T47D (cell line): ENCODE data around the gene ENOX1.
"Not testable (repeated sequence)": the region's sequence is repeated elsewhere in the genome, so short reads cannot be mapped to it uniquely, and the experiment has no call there.

Experiments
- DNase-seq, 2 experiments: peaks; one replicate each; pipeline versions ENCODE4 v3.0.0 to v3.0.0-alpha.2; 2011 to 2012; ENCODE audit warnings: low read depth in 1 of 2, low spot score in 1 of 2
- JUND ChIP-seq: IDR thresholded peaks from 2 replicates; pipeline ENCODE4 v1.6.1; 2012; ENCODE audit warnings: low read depth
- in situ Hi-C: cut with HindIII; loops from 2 replicates; pipeline ENCODE4 v1.10.0; 2016; ENCODE audit warnings: low sequenced_read_pairs, low pct_unique_long_range_greater_than_20kb

Gene ENOX1

DNA sequence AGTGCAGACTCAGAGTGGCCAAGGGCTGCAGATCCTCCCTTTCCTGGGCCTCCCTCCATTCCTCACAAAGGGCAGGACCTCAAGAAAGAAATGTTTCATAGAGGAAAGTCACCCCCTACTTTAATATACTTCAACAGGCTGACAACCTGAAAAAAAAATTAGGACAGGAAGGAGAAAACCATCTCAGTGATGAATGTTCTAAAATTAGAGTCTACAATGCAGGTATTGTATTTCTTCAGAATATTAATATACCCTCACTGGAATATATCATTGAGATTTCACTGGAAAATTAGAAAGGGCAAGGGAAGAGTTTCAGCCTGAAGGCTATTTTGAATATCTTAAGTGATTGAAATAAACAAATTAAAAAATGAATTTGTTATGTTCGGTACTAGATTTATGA lies 586.5 kb downstream of the ENOX1 start:
- no peak for DNase-seq
- TF ChIP-seq JUND: no peak
- in situ Hi-C loops: no loop called here

DNA sequence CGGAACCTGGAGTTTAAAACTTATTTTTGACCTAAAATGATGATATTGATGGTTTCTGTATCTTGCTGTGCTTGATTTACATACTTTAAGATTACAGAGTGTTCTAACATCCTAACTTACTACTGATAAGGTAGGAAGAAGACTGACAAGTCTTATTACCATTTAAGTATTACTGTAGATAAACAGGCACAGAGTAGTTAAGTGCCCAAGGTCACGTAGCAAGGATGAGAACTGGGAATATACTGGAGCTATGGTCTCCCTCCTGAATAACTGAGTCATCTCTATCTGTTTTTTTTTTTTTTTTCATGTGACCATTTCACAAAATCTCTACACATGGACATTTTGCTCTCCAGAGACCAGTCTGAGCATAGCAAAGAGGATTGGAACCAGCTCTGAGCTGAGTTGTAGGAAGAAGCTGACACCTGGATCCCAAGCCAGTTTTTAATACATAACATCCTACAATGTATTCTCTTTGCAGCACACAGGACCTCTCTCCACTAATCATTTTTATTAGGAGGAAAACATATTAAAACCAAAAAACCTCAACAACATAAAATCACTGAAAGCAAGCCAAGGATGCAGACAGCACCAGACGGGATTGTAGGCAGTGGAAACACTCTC lies 589.9 kb downstream of the ENOX1 start:
- in situ Hi-C loops: no loop called here
- no peak for DNase-seq

DNA sequence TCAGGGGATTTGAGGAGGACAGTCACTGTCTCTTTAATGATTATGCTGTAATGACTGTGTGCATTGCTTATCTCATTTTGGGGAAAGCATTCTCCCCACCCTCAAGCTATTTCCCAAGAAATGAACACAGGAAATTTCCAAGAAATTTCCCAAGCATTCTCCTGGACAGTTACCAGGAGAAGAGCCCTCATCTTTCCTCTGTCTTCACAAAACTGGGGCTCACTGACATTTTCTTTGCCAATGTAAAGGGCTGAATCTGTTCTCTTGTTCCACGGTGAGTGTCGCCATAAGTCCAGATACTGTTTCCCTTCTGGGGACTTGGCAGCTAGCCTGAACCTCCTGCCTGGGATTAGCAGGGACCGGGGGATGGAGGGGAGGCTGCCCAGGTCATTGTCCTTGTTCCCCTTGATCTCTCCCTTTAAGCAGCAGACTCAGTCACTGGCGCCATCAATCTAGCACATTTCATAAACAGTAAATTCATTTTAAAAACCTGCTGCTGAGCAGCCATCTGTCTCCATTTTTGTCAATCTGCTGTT lies 590.6 kb downstream of the ENOX1 start:
- DNase-seq: peak in 1 of 2 experiments; percentile 7
- in situ Hi-C loops: no loop called here
- no peak for TF ChIP-seq JUND

More for the DNA sequence above, 589.9 kb downstream of the ENOX1 start:
- no peak for TF ChIP-seq JUND

DNA sequence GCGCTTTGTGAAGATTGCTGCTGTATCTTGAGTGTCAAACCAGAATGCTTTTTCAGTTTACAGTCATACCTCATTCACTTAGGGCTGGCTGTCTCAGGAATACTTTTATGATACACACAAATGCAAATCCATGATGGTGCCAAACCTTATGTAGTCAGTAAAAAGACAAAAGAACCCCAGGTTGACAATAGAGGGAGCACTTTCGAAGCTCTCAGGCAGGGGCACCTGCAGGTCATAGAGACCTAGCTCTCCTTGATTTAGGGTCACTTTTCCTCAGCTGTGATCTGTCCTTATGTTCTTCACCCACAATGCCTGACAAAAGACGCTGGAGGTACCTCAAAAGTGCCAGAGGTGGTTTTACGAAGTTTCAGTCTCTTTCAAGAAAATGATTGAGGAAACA lies 591.2 kb downstream of the ENOX1 start:
- in situ Hi-C loops: no loop called here
- peak in 1 of 2 experiments; percentile 19 for DNase-seq
- TF ChIP-seq JUND: no peak

DNA sequence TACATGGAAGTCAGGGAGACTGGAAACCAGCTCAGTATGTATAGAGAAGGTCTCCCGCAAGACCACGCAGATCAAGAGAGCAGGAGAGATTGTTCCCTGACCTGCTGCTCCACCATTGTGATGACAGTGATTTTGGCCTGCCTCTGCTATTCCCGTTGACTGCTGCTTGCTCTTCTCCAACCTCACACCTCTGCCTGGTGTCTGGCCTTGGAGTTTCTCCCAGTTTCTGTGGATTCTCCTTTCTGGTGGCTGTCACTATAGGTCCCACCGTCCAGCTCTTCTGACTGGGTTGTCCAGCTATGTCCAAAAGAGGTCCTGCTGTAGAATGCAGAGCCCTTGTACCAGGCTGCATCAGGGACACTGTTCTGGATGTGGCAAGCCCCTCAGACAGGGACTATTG lies 591.7 kb downstream of the ENOX1 start:
- no peak for DNase-seq
- TF ChIP-seq JUND: no peak
- in situ Hi-C loops: no loop called here

DNA sequence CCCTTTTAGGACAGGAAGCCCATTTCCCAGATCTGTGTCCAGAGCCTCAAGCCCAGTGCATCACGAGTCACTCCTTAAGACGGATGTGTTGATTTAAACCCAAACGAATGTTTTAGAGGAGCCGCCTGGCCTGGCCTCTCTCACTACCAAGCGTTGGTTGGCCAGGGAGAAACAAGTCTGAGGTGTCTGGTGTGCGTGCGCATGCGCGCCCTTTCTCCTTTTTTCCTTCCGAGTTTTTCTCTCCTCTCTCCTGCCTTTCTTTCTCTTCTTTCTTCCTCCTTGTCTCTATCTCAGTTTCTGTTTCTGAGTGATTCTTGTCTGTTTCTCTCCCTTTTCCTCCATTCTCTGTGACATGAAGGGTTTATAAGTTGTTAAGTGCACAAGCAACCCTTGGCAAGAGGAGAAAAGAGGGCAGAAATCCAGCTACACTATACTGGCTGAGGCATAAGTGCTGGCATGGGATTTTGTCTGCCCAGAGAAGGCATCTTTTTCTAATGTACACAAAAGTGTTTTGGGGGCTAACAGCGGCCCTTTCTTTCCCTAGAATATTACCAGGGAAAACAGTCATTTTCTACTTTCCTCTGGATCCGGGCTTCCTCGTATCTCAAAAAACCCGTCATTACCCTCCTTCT lies 592.9 kb downstream of the ENOX1 start:
- TF ChIP-seq JUND: no peak
- no peak for DNase-seq
- in situ Hi-C loops: no loop called here

DNA sequence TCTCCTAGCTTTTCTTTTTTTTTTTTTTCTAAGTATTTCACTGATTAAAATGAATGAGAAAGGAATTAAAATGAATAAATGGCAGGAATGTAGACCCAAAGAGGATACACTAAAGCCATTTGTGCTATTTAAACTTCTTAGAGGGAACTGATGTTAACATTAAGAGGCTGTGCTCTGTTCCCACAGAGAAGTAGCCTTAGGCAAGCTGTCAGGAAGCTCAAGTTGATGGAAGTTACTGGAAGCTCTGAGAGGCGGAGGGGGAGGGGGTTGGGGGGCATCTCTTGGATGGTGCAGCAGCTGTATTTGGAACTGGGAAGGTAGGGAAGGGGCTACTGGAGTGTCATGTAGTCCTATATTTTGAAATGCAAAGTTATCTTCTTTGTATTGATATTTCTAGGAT lies 595.2 kb downstream of the ENOX1 start:
- TF ChIP-seq JUND: no peak
- in situ Hi-C loops: no loop called here
- no peak for DNase-seq

DNA sequence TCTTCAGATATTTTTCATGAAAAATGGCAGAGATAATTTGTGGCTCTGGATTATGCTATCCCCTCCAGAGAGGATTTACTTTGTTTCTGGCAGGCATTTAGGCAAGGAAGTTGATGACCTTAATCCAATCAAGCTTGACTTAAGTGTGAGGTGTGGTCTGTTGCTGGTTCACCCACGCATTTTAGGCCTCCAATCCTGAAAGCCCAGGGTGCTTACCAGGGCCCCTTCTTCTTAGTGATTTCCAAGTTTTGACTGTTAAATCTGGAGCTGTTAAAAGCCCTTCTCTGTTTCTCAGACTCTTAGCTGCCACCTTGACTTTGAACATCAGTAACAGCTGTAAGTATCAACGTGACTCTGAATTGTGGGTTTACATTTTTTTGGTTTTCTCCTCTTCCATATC lies 601.5 kb downstream of the ENOX1 start:
- no peak for DNase-seq
- no peak for TF ChIP-seq JUND
- in situ Hi-C loops: no loop called here

DNA sequence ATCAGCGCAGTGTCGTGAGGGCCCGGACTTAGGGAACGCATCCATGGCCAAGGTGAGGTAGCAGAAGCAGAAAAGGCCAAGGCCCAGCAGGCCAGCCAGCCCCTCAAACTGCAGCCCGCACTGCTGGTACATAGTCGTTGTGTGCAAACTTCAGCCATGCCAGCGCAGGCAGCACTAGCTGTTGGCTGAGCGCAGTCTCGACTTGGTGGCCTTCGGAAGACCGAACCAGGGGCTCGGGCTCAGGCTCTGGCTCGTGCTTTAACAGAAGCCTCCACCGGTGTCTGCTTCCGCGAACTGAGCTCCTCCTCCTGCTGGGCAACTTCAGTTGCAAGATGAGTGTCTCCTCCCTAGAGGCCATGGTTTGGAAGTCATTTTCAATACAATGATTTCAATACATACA lies 605.9 kb downstream of the ENOX1 start:
- no peak for DNase-seq
- no peak for TF ChIP-seq JUND
- in situ Hi-C loops: no loop called here

DNA sequence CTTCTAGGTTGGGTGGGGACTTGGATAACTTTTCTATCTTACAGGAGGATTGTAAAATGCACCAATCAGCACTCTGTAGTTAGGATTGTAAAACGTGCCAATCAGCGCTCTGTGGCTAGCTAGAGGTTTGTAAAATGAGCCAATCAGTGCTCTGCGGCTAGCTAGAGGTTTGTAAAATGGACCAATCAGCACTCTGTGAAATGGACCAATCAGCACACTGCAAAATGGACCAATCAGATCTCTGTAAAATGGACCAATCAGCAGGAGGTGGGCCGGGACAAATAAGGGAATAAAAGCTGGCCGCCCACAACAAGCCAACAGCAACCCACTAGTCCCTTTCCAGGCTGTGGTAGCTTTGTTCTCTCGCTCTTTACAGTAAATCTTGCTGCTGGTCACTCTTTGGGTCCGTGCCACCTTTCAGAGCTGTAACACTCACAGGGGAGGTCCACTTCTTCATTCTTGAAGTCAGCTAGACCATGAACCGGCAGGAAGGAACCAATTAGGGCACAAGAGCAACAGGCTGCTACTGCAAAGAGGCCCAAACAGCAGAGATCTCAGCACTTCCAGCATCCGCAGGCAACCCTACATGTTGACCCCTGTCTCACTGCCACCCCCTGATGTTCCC lies 606.6 kb downstream of the ENOX1 start:
- DNase-seq: no peak
- in situ Hi-C loops: no loop called here
- TF ChIP-seq JUND: no peak

DNA sequence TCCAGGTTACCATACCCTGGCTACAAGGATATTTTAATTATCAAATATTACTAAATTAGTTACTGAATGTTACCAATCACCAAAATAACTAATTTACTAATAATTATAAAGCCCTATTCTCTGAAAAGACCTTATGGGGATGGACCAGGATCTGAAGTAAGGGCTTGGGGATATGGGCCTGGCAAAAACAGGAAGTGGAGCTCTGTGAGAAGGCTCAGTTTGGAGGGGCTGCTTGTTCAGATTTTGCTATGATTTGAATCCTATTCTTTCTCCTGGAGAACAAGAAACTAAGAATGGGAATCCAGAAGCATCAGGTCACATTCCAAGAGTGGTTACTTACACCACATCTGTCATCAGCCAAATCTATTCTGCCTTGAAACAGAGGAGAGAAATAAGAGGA lies 615.3 kb downstream of the ENOX1 start:
- in situ Hi-C loops: no loop called here
- no peak for DNase-seq

DNA sequence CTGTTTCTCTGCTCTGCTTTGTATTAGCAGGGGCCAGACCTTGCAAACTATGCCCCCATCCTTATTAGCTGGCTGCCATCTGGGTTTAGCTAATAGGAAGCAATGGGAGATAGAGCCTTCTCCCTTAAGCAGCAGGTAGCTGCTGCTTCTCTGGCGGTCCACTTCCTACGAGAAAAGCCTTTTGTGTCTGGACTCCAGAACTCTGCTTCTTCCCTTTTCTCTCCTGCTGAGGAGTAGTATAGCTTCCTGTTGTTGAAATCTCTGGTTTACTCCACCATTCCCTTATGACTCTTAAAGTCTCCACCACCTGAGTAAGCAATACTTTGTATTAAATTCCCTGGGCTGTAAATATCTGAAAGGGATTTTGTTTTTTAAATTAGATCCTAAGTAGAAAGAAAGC lies 616.3 kb downstream of the ENOX1 start:
- in situ Hi-C loops: no loop called here
- no peak for TF ChIP-seq JUND
- DNase-seq: no peak

More for the DNA sequence above, 615.3 kb downstream of the ENOX1 start:
- TF ChIP-seq JUND: no peak

DNA sequence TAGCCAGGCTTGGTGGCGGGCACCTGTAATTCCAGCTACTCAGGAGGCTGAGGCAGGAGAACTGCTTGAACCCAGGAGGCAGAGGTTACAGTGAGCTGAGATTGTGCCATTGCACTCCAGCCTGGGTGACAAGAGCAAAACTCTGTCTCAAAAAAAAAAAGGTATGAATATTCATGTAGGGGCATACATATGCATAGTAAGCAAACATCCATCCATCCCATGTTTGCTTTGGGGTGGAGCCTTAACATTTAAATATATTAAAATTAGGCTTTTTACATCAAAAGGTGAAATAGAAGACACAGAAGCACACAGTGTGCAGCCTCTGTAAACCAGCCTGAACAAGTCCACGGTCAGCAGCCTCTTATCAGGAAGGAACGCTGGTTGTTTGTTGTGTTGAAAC lies 618.3 kb downstream of the ENOX1 start:
- DNase-seq, in situ Hi-C loops: not testable (repeated sequence)
